CD4-positive, alpha-beta T cell treated with Interleukin-4 for 4 hours (primary cell): ENCODE results near the gene AMBRA1.
"Not testable (repeated sequence)": the region's sequence is repeated elsewhere in the genome, so short reads cannot be mapped to it uniquely, and the experiment has no call there.

Experiments used
- DNase-seq: peaks from one replicate; pipeline ENCODE4 v3.0.0-alpha.2; 2020

The AMBRA1 gene

DNA sequence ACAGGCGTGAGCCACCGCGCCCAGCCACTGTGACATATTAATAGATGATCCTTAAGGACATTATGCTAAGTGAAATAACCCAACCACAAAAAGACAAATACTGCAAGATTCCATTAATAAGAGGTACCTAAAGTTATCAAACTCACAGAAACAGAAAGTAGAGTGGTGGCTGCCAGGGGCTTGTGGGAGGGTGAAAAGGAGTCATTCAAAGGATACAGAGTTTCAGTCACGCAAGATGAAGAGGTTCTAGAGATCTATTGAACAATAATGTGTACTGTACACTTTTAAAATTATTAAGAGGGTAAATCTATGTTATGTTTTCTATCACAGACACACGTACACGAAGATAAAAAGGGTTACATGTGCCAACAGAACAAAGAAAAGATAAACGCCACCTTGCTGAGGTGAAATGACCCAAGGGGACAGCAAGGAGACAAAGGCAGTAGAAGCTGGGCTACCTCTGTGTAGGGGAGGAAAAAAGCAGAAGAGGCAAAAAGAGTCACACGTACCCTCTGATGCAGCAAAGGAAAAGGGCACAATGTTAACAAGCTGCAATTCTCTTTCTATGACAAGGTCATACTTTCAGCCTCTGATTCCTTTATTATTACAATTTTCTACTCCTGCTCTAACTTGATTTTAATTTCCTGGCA is 65.3 kb downstream of the AMBRA1 start:
- no peak for DNase-seq

DNA sequence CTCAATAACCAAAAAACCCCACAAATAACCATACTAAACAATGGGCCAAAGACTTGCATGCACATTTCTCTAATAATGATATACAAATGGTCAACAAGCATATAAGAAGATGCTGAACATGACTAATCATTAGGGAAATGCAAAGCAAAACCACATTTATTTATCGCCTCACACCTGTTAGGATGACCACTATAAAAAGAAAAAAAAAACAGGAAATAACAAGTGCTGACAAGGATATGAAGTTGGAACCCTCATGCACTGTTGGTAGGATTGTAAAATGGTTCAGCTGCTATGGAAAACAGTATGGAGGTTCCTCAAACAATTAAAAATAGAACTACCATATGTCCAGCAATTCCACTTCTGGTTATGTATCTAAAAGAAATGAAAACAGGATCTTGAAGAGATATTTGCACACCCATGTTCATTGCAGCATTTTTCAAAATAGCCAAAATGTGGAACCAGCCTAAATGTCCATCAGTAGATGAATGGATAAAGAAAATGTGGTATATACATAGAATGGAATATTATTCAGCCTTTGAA is 66.2 kb downstream of the AMBRA1 start:
- no peak for DNase-seq

DNA sequence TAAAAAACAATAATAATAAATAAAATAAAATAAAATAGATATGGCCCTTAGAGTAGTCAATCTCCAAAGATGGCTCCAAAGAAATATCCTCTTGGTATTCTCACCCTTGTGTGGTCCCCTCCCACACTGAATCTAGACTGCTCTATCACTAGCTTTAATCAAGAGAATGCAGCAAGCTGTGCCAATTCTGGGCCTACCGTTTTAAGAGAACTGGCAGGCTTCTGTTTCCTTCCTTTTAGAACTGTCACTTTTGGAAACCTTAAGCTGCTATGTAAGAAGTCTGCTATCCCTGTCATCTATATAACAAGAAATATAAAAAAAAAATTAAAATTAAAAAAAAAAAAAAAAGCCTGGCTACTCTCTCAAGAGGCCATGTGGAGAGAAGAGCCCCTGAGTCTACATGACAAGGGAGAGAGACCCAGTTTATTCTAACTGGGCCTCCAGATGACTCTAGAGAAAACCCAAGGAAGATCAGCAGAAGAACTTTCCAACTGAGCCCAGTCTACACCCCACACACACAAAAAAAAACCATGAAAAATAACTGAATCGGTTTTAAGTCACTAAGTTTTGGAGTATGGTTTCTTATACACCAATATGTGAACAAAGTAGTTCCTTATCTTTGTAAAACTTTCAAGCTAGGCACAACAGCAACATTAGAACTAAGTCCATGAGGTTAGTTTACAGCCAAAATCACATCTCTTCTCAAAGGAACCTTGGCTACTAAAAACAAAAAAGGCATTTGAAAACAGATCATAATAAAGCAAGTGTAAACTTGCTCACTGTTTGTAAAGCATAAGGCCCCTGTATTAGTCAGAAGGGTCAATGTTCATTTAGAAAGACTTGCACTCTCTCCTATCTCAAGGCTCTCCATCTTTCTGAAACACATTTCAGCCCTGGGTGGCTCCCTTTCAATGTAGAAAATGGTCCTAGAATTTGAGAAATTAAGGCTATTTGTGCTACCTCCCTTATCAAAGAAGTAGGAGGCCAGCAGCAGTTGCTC is 67.3 kb downstream of the AMBRA1 start:
- DNase-seq = no peak

DNA sequence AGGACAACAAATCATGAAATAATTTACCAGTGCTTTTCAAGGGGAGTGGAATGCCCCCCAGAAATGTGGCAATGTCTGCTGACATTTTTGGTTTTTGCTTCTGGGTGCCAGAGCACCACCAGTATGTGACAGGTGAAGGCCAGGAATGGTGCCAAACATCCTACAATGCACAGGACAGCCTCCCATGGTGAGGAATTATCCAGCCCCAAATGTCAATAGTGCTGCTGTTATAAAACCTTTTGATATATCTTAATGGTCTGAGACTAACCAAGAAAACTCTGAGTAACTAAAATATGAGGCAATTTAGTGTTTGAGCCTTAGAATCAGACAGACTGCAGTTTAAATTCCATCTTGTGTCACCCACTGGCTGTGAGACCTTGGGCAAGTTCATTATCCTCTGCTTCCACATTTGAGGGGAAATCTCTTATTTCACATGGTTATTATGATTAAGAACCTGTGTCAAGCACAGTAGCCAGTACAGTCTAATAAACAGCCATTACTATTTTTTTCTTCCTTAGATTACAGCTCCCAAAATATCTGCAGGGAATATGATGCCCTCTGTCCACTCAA is 69.5 kb downstream of the AMBRA1 start:
- no peak for DNase-seq

DNA sequence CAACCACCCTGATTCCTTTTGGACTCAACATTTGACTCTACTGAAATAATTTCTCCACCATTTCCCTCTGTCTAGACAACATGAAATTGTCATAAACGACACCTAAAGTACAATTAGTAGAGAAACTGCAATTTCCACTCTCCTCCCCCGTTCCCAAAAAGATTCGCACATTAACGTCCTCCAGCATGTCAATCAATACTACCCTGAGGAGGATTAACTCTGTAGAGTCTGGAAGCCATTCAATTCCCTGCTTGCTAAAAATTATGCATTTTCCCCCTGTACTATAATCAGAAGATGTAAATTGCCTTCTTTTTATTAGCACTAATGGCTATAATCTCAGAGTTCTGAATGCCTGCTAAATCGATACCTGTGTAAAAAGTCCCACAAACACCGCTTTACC is 70.5 kb downstream of the AMBRA1 start:
- no peak for DNase-seq

DNA sequence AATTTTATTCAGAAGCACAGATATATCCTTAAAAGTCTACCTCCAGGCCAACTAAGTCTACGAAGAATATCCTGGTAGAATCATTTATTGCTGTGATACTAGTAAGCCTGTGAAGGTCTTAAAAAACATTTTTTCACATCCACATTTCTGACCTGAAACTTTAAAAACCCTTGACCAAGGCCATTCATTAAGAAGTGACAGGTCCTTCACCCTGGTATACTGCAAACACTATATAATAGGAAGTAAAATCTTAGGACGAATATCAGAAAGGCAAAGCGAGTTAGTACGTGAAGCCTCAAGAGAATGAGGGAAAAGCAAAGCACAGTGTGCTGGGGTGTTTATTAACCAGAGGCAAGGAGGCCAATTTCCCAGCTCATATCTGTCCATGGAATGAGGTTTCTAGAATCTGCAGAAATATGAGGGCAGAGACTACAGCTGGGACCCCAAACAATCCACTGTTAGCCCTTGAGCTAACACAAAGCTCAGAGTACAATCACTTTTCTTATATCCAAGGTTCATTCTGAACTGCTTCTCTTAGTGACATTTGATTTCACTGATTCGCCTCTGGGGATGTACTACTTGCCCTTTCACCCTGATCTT is 71.0 kb downstream of the AMBRA1 start:
- DNase-seq = no peak

DNA sequence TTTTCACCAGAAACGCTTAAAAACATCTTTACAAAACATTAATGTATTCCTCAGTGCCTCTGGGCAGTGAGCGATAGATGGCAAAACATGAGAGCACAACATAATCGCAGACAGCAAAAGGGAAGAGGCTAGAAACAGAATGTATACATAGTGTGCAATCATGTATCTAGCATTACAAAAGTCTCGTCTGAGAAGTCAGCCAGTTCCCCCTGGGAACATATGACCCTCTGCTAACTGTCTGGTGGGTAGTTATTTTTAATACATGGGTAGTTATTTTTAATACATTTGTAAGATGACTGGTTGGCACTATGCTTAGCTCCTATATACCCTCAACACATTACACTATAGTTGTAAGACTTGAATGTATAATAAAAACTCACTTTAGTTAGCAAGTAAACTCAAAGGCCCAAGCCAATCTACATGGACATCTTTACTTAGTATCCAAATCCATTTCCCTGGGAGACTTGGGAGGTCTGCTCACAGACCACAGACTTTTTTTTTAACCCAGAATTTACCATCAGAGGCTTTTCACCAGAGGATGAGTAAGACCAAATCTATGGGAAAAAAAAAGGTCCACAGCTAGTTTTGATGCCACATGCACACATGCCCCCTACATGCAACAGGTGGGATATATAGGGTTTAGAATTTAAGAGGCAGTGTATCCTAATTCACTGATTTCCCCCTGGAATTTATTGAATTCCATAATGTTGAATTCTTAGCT is 71.7 kb downstream of the AMBRA1 start:
- DNase-seq = no peak

DNA sequence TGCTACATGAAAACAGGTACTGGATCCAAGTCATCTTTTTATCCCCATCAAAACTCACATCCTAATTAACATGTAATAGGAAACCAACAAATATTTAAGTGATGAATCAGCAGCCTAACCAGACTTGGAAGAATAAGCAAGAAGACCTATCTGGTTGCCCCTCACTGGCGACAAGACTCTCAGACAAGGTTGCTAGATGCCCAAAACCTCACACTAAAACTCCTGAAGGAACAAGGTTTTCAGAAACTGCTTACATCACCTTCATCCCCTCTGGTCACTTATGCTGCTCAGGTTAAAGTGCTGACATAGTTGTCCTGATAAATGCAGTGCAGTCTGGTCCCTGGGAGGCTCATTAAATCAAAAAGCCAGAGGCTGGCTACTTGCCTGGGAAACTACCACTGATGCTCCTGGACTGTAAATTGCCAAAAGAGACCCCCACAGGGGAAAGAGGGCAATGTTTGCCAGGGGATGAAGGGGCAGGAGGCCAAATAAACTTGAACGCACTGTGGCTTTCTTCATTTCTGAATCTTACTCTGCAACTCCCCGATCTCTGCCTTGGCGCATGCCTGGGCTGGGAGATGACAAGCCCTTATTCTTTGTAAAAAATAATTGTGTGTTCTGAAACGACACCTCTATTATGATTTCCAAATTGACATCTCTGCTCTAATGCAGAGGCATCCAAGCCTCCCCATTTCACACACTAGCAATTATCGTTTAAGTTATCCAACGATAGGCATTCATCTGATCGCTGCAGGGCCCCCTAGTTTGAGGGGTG is 72.7 kb downstream of the AMBRA1 start:
- DNase-seq = no peak

DNA sequence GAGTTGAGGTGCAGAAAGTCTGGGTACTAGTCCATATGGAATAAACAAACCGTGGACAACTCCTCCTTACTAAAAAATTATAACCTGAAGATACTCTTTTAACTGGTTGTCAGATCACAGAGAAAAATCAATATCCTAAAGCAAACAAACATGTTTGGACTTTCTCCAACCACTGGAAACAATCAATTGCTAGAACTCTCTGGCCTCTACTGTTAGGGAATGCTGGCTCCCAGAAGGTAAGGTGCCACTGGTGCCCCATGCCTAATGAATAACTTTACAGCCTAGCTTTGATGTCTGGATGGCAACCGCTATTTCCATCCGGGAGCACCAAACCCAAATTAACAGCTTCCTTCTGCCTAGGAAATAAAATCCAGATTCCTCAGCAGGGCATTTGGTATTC is 74.5 kb downstream of the AMBRA1 start:
- no peak for DNase-seq

DNA sequence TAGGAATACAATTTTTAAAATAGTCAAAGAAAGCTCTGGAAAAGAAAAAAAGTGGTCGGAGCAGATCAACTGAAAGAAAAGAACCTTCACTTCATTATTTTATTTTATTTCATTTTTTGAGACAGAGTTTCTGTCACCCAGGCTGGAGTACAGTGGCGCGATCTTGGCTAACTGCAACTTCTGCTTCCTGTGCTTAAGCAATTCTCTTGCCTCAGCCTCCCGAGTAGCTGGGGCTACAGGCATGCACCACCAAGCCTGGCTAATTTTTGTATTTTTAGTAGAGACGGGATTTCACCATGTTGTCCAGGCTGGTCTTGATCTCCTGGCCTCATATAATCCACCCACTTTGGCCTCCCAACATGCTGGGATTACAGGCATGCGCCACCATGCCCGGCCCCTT is 74.9 kb downstream of the AMBRA1 start:
- DNase-seq = not testable (repeated sequence)

DNA sequence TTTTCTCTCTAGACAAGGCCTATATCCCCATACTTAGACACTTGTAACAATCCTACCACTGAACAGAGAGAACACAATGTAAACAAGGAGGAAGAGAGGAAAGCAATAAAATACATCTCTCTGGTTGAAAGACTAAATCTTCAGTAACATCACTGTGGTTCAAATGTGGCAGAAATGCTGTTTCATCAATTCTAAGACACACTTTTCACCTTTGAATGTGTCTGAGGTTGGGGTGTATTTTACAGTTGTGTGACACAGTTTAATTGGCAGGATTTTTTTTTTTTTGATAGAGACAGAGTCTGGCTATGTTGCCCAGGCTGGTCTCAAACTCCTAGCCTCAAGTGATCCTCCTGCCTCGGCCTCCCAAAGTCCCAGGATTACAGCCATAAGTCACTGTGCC is 79.5 kb downstream of the AMBRA1 start:
- DNase-seq = no peak

DNA sequence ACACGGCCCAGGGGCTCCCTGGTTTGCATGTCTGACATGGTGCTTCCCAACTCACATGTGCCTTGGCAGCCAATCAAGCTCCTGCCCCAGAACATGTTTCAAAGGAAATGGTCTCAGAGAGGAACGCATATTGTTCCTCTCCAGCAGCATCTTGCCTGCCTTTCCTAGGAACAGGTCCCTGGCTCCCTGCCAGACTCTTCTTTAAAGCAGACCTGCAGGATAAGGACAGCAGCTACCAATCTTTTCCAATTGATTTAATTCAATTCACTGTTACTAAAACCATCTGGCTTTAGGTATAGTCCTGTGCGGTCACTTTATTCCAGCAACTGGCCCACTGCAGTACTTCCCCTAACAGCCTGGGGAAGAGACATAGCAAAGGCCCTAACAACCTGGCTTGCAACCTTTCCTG is 79.9 kb downstream of the AMBRA1 start:
- DNase-seq = no peak

DNA sequence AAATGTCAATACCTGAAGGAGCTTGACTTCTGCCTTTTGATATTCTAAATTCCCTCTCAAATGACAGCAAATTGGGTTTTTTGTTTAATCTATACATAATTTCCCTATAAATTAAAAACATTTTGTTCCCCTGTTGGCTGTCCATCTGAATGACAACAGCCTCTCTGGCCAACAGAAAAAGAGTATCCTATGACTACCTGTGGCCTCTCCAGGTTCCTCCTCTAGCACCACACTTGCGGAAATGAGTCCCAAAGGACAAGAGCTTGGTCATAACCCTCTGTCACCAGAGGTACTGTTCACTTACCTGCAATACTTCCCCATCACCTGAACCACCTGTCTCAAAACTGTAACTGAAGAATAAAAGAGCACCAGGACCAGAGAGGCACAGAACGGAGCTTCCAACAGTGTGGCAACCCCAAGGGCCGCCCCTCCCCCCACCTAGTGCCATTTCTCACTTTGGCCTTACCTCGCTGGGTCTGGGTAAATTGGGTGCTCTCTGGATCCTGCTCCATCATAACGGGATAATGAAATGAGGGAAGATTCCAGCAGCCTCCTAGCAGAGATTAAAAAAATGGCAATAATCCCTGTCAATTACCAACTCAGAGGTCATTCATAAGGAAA is 81.5 kb downstream of the AMBRA1 start:
- no peak for DNase-seq

DNA sequence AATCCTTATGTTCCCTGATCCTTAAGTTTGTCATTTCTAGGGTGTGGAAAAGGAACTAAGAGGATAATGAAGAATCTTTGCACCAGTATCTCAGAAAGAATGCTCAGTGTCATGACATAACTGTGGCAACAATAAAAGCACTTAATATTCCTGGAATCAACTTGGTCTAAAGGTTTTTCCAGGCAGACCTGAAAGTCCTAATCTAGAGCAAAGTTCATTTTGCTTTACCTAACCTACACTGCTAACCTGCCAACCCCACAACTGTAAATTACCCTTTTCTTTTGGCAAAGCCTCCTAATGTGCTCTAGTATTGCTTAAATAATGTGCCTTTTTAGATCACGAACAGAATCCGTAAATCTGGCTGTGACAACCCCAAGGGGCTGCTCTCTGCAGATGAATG is 82.5 kb downstream of the AMBRA1 start:
- DNase-seq = no peak

DNA sequence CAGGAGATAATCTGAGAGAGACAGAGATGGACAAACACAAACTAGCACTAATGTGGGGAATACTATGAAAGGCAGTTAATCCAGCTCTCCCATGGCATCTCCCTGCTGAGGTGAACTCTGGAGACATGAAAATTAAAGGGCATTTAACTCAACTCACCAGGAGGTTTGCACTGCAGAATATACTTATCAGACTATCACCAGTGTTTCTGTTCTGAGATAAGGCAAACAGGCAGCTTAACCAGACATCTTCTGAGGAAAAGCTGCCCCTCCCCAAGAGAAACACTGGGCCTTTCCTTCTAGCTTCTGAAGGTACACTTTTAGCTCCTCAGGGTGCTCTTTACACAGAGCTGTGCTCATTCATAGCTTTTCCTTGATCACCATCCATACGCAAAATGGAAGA is 85.5 kb downstream of the AMBRA1 start:
- no peak for DNase-seq

DNA sequence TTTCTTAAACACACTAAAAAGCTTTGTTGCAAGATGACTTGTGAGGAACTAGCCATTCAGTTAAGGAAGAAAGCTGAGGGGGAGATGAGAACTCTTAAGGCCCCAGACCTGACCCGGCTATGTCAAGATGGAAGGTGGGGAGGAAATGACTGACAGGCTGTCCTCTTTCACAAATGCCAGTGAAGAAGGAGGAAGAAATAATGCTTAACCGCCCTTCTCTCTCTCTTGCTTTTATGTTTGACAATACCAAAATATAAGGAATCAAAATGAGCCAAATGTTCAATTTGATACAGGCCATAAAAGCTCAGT is 87.4 kb downstream of the AMBRA1 start:
- no peak for DNase-seq

DNA sequence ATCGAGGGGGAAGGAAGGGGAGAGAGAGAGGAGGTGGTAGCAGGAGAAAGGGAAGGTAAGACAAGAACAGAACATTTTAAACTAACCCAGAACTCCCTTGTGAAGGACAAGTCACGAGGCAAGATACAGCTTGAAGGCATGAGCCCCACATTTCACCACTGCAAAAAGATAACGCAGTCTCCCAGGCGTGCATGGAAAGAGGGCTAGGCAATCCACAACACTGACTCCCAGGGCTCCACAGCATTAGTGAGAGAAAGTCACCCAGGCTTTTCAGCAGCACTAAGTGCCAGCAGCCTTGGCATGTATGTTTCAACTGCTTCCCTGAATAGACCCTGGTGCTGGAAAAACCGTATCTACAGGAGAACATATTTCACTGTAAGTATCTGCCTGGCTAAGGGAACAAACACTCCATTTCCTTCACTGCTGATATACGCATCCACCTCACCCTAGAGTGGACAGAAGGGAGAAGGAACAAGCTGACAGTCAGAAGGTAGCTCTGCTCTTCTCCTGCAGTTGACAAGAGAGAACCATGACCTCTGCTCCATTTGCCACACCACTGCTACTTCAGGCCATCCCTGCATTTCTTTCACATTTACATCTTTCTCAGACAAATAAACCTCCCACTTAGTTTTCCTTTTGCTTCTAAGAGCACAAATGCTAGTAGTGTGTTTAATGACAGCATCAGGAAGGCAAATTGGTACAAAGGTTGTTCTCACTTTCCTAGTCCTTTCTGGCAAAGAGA is 87.9 kb downstream of the AMBRA1 start:
- no peak for DNase-seq

DNA sequence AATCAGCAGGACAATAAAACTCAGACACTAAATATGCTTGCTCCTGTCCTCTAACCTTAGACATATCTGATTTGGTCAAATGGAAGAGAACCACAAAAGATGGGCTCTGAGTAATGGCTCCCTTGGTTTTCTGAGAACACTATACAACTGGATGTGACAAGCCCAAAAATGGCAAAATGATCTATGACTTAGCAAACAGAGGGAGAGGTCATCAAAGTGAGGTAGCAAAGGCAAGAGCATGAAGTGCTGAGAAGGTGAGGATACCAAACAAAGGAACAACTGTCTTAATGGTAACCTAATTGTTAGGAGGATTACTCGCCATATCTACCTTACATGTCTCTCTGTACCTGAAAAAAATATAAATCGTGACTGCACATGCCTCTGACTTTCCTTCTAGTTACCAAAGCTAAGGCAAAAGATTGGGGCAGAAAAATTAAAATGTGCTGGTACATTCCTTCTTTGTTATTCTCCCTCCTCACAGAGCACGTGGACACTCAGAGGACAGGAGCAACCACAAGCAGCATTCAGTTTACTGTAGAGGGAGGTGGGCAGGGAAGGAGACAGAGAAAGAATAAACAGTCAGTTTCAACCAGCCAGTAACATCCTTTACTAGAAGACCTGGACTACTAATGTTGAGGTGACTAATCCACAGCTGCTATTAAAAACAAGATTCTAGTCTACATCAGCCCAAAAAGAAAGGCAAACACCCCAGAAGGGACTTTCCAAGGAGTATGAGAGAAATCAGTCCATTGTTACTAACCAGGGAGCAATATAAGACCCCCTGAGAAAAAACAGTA is 88.8 kb downstream of the AMBRA1 start:
- peak; percentile 2 for DNase-seq

DNA sequence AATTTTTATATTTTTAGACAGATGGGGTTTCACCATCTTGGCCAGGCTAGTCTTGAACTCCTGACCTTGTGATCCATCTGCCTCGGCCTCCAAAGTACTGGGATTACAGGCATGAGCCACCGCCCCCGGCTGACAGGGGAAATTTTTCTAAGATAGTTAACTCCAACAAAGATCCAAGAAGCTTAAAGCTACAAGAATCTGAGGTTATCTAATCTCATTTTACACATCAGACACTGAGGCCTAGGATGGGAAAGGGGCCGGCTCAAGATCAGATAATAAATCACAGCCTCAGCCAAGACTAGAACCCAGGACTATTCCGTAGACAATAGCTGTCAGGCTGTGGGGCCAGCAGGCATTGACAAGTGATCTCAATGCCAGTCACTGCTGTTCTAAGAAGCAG is 94.0 kb downstream of the AMBRA1 start:
- DNase-seq = no peak

DNA sequence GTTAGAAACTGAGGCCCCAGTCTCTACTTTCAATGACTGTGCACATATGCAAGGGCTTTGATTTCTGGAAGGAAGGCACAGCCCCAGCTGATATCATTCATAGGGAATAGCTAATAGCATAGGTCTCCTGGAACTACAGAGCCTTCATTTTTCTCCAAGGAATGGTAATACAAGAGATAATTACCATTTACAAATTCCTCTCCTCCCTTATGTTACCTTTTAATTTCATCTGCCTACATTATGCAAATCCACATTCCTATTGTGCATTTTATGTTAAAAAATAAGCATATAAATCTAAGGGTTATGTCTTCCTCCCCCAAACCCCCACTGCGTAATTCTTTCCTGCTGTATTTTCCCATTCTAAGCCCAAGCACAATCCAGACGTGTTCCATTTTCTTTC is 94.9 kb downstream of the AMBRA1 start:
- no peak for DNase-seq
